Coronary artery (tissue), 2 donors: Measurements from ENCODE around the gene PGLYRP4.
A peak's percentile ranks its signal among the peaks of the same experiment; 100 is the strongest.

Experiments used
- DNase-seq: peaks from one replicate; pipeline ENCODE4 v3.0.0-alpha.2; 2017; ENCODE audit warnings: low spot score
- H3K27ac ChIP-seq, 2 donors: fragments of 200-600 bp; sonication (generic); one replicate each; pipeline ENCODE4 v1.5.1; 2016 to 2019
- H3K4me3 ChIP-seq: fragments of 200-600 bp; sonication (generic); 2 replicates; pipeline ENCODE4 v1.5.1; 2016; ENCODE audit warnings: mild to moderate bottlenecking, moderate library complexity
- TF ChIP-seq, protein P1 (sequence below): fragments of 200-600 bp; sonication (generic); IDR thresholded peaks from one replicate; pipeline ENCODE4 v1.5.1; 2019; ENCODE audit warnings: antibody characterized with exemption

PGLYRP4 gene

DNA sequence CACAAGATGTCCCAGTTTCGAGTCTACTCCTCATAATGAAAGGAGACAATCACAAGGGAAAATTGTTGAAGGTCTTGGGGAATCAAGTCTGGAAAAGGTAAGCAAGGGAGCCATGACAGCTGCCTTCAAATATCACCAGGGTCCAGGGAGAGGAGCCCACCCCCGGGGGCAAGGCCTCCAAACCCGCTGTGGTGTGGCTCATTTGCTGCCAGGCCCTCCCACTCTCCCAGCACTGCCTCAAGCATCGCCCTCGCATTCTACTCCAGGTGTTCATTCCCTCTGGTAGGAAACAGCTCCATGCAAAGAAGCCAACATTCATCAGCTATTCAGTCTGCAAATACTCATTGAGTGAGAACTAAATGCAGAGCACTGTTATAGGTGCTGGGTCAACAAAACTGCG, 17.6 kb upstream of the PGLYRP4 start:
- TF ChIP-seq, protein P1, sequence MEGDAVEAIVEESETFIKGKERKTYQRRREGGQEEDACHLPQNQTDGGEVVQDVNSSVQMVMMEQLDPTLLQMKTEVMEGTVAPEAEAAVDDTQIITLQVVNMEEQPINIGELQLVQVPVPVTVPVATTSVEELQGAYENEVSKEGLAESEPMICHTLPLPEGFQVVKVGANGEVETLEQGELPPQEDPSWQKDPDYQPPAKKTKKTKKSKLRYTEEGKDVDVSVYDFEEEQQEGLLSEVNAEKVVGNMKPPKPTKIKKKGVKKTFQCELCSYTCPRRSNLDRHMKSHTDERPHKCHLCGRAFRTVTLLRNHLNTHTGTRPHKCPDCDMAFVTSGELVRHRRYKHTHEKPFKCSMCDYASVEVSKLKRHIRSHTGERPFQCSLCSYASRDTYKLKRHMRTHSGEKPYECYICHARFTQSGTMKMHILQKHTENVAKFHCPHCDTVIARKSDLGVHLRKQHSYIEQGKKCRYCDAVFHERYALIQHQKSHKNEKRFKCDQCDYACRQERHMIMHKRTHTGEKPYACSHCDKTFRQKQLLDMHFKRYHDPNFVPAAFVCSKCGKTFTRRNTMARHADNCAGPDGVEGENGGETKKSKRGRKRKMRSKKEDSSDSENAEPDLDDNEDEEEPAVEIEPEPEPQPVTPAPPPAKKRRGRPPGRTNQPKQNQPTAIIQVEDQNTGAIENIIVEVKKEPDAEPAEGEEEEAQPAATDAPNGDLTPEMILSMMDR = no peak
- Histone ChIP-seq H3K27ac (no peak overlapping the region), H3K4me3 (no peak overlapping the region)
- DNase-seq = peak; percentile 40

DNA sequence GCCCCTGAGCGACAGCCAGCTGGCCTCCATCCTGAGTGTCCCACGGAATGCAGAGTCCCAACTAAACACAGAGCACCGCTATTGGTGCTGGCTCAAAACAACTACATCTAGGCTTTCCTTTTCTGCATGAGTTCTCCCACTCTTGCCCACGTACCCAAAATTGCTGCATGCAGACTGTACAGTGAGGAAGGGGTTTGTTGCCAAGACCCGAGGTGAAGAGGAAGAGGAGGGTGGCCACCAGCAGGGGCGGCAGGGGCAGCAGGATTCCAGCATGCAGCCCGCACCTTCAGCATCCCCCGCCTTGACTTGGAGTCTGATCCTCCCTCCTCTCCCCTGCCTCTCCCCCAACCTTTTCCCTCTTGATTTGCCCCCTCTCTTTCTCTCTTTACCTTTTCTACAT, 17.1 kb upstream of the PGLYRP4 start:
- no peak overlapping the region for H3K4me3 ChIP-seq
- H3K27ac ChIP-seq = no peak overlapping the region
- TF ChIP-seq, protein P1 = no peak
- peak; percentile 22 for DNase-seq

GRCh38 chr1:153364766-153365666, 16.4 kb upstream of the PGLYRP4 start:
- peak; percentile 60 for DNase-seq
- TF ChIP-seq, protein P1 = no peak
- H3K27ac ChIP-seq = no peak overlapping the region

GRCh38 chr1:153364156-153364555, 15.5 kb upstream of the PGLYRP4 start:
- Histone ChIP-seq H3K27ac (no peak overlapping the region), H3K4me3 (no peak overlapping the region)
- TF ChIP-seq, protein P1 = no peak
- peak; percentile 49 for DNase-seq

More at GRCh38 chr1:153364766-153365666, 16.4 kb upstream of the PGLYRP4 start:
- H3K4me3 ChIP-seq = no peak overlapping the region

- DNase-seq = peak; percentile 57
- TF ChIP-seq, protein P1 = no peak
- H3K27ac ChIP-seq = no peak overlapping the region
- H3K4me3 ChIP-seq = no peak overlapping the region
These were observed 15.0 kb upstream of the PGLYRP4 start for GRCh38 chr1:153363641-153364040.

GRCh38 chr1:153362187-153362775, 13.6 kb upstream of the PGLYRP4 start:
- Histone ChIP-seq H3K27ac (no peak overlapping the region), H3K4me3 (no peak overlapping the region)
- peak; percentile 64 for DNase-seq
- TF ChIP-seq, protein P1 = no peak
